ENCODE results near the gene POC1B. TPM values are rescaled to one million over a fixed set of nuclear protein-coding genes. Genes with fewer than 3 reads are reported as not detected.

The POC1B gene
- total RNA-seq, 1 donor from 2014 or later: 22.7 TPM

- H3K4me1 Mint-ChIP-seq (ENCODE audit: unreplicated experiment): peaks cover 31% of the 10 kb centered on the region
- no peak for DNase-seq (ENCODE audit: low spot score)
- no peaks in the 10 kb centered on the region for H3K36me3 Mint-ChIP-seq (ENCODE audit: low read depth, unreplicated experiment)
- H3K27me3 Mint-ChIP-seq (ENCODE audit: unreplicated experiment): peaks cover 5% of the 10 kb centered on the region
- H3K4me3 Mint-ChIP-seq (ENCODE audit: unreplicated experiment): no peak overlapping the region
- peak overlapping the region; percentile 7 for H3K27ac Mint-ChIP-seq (ENCODE audit: unreplicated experiment)
- H3K9me3 Mint-ChIP-seq (ENCODE audit: unreplicated experiment): no peaks in the 10 kb centered on the region
- TF ChIP-seq CTCF (IDR thresholded peaks at IDR 0.05; ENCODE audit: unreplicated experiment): no peak
Measured at GRCh38 chr12:89416049-89416792, 109.6 kb downstream of the POC1B start.

- Mint-ChIP-seq H3K27me3 (ENCODE audit: unreplicated experiment) (peaks cover 6% of the 10 kb centered on the region), H3K4me3 (ENCODE audit: unreplicated experiment) (no peak overlapping the region), H3K4me1 (ENCODE audit: unreplicated experiment) (peaks cover 38% of the 10 kb centered on the region), H3K36me3 (ENCODE audit: low read depth, unreplicated experiment) (no peaks in the 10 kb centered on the region), H3K27ac (ENCODE audit: unreplicated experiment) (no peak overlapping the region), H3K9me3 (ENCODE audit: unreplicated experiment) (no peaks in the 10 kb centered on the region)
- DNase-seq (ENCODE audit: low spot score): no peak
- no peak for TF ChIP-seq CTCF (IDR thresholded peaks at IDR 0.05; ENCODE audit: unreplicated experiment)
Measured at GRCh38 chr12:89414851-89415250, 111.0 kb downstream of the POC1B start.

GRCh38 chr12:89414322-89414721, 111.5 kb downstream of the POC1B start:
- Mint-ChIP-seq H3K27me3 (ENCODE audit: unreplicated experiment) (peaks cover 7% of the 10 kb centered on the region), H3K4me3 (ENCODE audit: unreplicated experiment) (no peak overlapping the region), H3K36me3 (ENCODE audit: low read depth, unreplicated experiment) (no peaks in the 10 kb centered on the region), H3K9me3 (ENCODE audit: unreplicated experiment) (no peaks in the 10 kb centered on the region), H3K4me1 (ENCODE audit: unreplicated experiment) (peaks cover 41% of the 10 kb centered on the region), H3K27ac (ENCODE audit: unreplicated experiment) (no peak overlapping the region)
- no peak for DNase-seq (ENCODE audit: low spot score)
- no peak for TF ChIP-seq CTCF (IDR thresholded peaks at IDR 0.05; ENCODE audit: unreplicated experiment)

- no peaks in the 10 kb centered on the region for H3K9me3 Mint-ChIP-seq (ENCODE audit: unreplicated experiment)
- H3K27ac Mint-ChIP-seq (ENCODE audit: unreplicated experiment): no peak overlapping the region
- no peak for DNase-seq (ENCODE audit: low spot score)
- H3K4me1 Mint-ChIP-seq (ENCODE audit: unreplicated experiment): peaks cover 34% of the 10 kb centered on the region
- TF ChIP-seq CTCF (IDR thresholded peaks at IDR 0.05; ENCODE audit: unreplicated experiment): no peak
- peaks cover 7% of the 10 kb centered on the region for H3K27me3 Mint-ChIP-seq (ENCODE audit: unreplicated experiment)
- no peaks in the 10 kb centered on the region for H3K36me3 Mint-ChIP-seq (ENCODE audit: low read depth, unreplicated experiment)
- H3K4me3 Mint-ChIP-seq (ENCODE audit: unreplicated experiment): no peak overlapping the region
Measured at GRCh38 chr12:89413234-89413633, 112.6 kb downstream of the POC1B start.

- no peak for TF ChIP-seq CTCF (IDR thresholded peaks at IDR 0.05; ENCODE audit: unreplicated experiment)
- no peak for DNase-seq (ENCODE audit: low spot score)
- peak overlapping the region; percentile 24 for H3K27ac Mint-ChIP-seq (ENCODE audit: unreplicated experiment)
- no peak overlapping the region for H3K4me3 Mint-ChIP-seq (ENCODE audit: unreplicated experiment)
- H3K36me3 Mint-ChIP-seq (ENCODE audit: low read depth, unreplicated experiment): no peaks in the 10 kb centered on the region
- H3K27me3 Mint-ChIP-seq (ENCODE audit: unreplicated experiment): peaks cover 7% of the 10 kb centered on the region
- H3K9me3 Mint-ChIP-seq (ENCODE audit: unreplicated experiment): no peaks in the 10 kb centered on the region
- peaks cover 31% of the 10 kb centered on the region for H3K4me1 Mint-ChIP-seq (ENCODE audit: unreplicated experiment)
Measured at GRCh38 chr12:89412665-89413064, 113.2 kb downstream of the POC1B start.

Measured in endothelial cell (in vitro differentiated cells).